GM23338 (cell line): ENCODE results near the gene FAM222A. TPM values are rescaled to one million over a fixed set of nuclear protein-coding genes. Genes with fewer than 3 reads are reported as not detected.

ENCODE experiments used
- ATAC-seq: fragments of 200-7000 bp; cut with Tn5 transposase; 3 replicates; pipeline ENCODE4 v1.9.1; 2020
- DNase-seq: peaks from one replicate; pipeline ENCODE4 v3.0.0-alpha.2; 2015; ENCODE audit warnings: low spot score
- H2AFZ ChIP-seq: fragments of 200-600 bp; sonication (generic); 2 replicates; pipeline ENCODE4 v1.8.0; 2016; ENCODE audit warnings: antibody characterized with exemption, mild to moderate bottlenecking, moderate library complexity
- H3F3A ChIP-seq: fragments of 200-600 bp; sonication (generic); replicated peaks from 2 replicates; pipeline ENCODE4 v1.8.0; 2017; ENCODE audit warnings: antibody characterized with exemption, mixed run types, low read depth
- H3K27ac ChIP-seq: fragments of 200-600 bp; sonication (generic); 2 replicates; pipeline ENCODE4 v1.6.1; 2016; ENCODE audit warnings: low read depth
- H3K27me3 ChIP-seq: fragments of 200-600 bp; sonication (generic); 2 replicates; pipeline ENCODE4 v1.8.0; 2016; ENCODE audit warnings: mild to moderate bottlenecking, mixed run types, moderate library complexity; ENCODE audit not compliant: insufficient read depth
- H3K36me3 ChIP-seq: fragments of 200-600 bp; sonication (generic); 2 replicates; pipeline ENCODE4 v1.8.0; 2016; ENCODE audit warnings: mild to moderate bottlenecking; ENCODE audit not compliant: insufficient read depth
- H3K4me1 ChIP-seq: fragments of 200-600 bp; sonication (generic); 2 replicates; pipeline ENCODE4 v1.8.0; 2016; ENCODE audit warnings: mild to moderate bottlenecking, moderate library complexity; ENCODE audit not compliant: insufficient read depth
- H3K4me2 ChIP-seq: fragments of 200-600 bp; sonication (generic); 2 replicates; pipeline ENCODE4 v1.7.1; 2017; ENCODE audit warnings: mixed run types
- H3K4me3 ChIP-seq: fragments of 200-600 bp; sonication (generic); 2 replicates; pipeline ENCODE4 v1.6.1; 2016; ENCODE audit warnings: mixed run types
- H3K79me2 ChIP-seq: fragments of 200-600 bp; sonication (generic); replicated peaks from 2 replicates; pipeline ENCODE4 v1.8.0; 2017; ENCODE audit warnings: mild to moderate bottlenecking; ENCODE audit not compliant: insufficient read depth
- H3K9me2 ChIP-seq: fragments of 200-600 bp; sonication (generic); 2 replicates; pipeline ENCODE4 v1.8.0; 2017; ENCODE audit not compliant: insufficient read depth
- H4K20me1 ChIP-seq: fragments of 200-600 bp; sonication (generic); replicated peaks from 2 replicates; pipeline ENCODE4 v1.8.0; 2017; ENCODE audit warnings: mild to moderate bottlenecking; ENCODE audit not compliant: insufficient read depth
- H3K27ac Mint-ChIP-seq: 2 replicates; pipeline ENCODE4 v1.8.0; 2020; ENCODE audit warnings: inconsistent platforms, mild to moderate bottlenecking, moderate library complexity, mixed read lengths
- H3K27me3 Mint-ChIP-seq: 3 replicates; pipeline ENCODE4 v1.8.0; 2022; ENCODE audit warnings: low read depth, mild to moderate bottlenecking, moderate library complexity, mixed read lengths, inconsistent platforms; ENCODE audit not compliant: insufficient read depth, poor library complexity
- H3K36me3 Mint-ChIP-seq: 3 replicates; pipeline ENCODE4 v1.8.0; 2021; ENCODE audit warnings: low read depth, mild to moderate bottlenecking, inconsistent platforms, moderate library complexity, mixed read lengths
- H3K4me1 Mint-ChIP-seq: 3 replicates; pipeline ENCODE4 v1.8.0; 2020; ENCODE audit warnings: mild to moderate bottlenecking, inconsistent platforms, mixed read lengths
- H3K4me3 Mint-ChIP-seq: 3 replicates; pipeline ENCODE4 v1.8.0; 2021; ENCODE audit warnings: moderate library complexity, mild to moderate bottlenecking, inconsistent platforms, mixed read lengths
- H3K9me3 Mint-ChIP-seq: 3 replicates; pipeline ENCODE4 v1.8.0; 2020; ENCODE audit warnings: moderate library complexity, mild to moderate bottlenecking, inconsistent platforms, mixed read lengths
- CREB1 ChIP-seq: fragments of 250-450 bp; sonication (Bioruptor Pico); IDR thresholded peaks from 2 replicates; pipeline ENCODE4 v1.5.0; 2020; ENCODE audit warnings: low read depth, mild to moderate bottlenecking, moderate library complexity
- CTCF ChIP-seq, 2 experiments: fragments of 200-600 bp in 1 of 2; sonication (generic) in 1 of 2; conservative IDR thresholded peaks; 2 replicates each; pipeline versions ENCODE4 v1.5.1 to v1.6.1; 2016 to 2017; ENCODE audit warnings: antibody characterized with exemption in 2 of 2, low read depth in 2 of 2, mild to moderate bottlenecking in 2 of 2, moderate library complexity in 1 of 2
- EZH2 ChIP-seq: fragments of 200-600 bp; sonication (generic); IDR thresholded peaks from one replicate; pipeline ENCODE4 v1.8.0; 2017; ENCODE audit warnings: antibody characterized with exemption, mild to moderate bottlenecking, low read depth; ENCODE audit not compliant: unreplicated experiment
- EZH2phosphoT487 ChIP-seq: fragments of 200-600 bp; sonication (generic); IDR thresholded peaks from one replicate; pipeline ENCODE4 v1.8.1; 2018; ENCODE audit warnings: antibody characterized with exemption; ENCODE audit not compliant: unreplicated experiment
- JUNB ChIP-seq: IDR thresholded peaks from one replicate; pipeline ENCODE4 v1.6.1; 2016; ENCODE audit warnings: antibody characterized with exemption; ENCODE audit not compliant: unreplicated experiment
- NANOG ChIP-seq: IDR thresholded peaks from 2 replicates; pipeline ENCODE4 v1.6.1; 2016; ENCODE audit warnings: antibody characterized with exemption, borderline replicate concordance
- POLR2AphosphoS5 ChIP-seq: IDR thresholded peaks from 2 replicates; pipeline ENCODE4 v1.6.1; 2016; ENCODE audit warnings: antibody characterized with exemption, low read depth
- STAT1 ChIP-seq: IDR thresholded peaks from one replicate; pipeline ENCODE4 v1.6.1; 2016; ENCODE audit warnings: antibody characterized with exemption; ENCODE audit not compliant: unreplicated experiment
- ZNF114 ChIP-seq: fragments of 250-450 bp; sonication (Bioruptor Pico); IDR thresholded peaks from 2 replicates; pipeline ENCODE4 v1.5.0; 2020; ENCODE audit warnings: mild to moderate bottlenecking, moderate library complexity
- ZNF331 ChIP-seq: fragments of 250-450 bp; sonication (Bioruptor Pico); IDR thresholded peaks from 2 replicates; pipeline ENCODE4 v1.5.0; 2020; ENCODE audit warnings: low read depth, mild to moderate bottlenecking, moderate library complexity
- ZNF462 ChIP-seq: fragments of 250-450 bp; sonication (Bioruptor Pico); IDR thresholded peaks from 2 replicates; pipeline ENCODE4 v1.5.0; 2020; ENCODE audit warnings: mild to moderate bottlenecking, moderate library complexity
- polyA plus RNA-seq: library from polyadenylated mRNA; unstranded; fragments of >200 nt; fragmentation: Nextera tagmentation; extraction: Ambion mirVana; gene quantifications from 2 replicates; pipeline ENCODE4 v1.2.1, GENCODE V29; 2016
- total RNA-seq: library from RNA; depleted of rRNA; stranded (reverse); fragments of >200 nt; shearing (Covaris generic); gene quantifications from 2 replicates; pipeline ENCODE4 v1.2.3, GENCODE V29; 2014
- TF ChIP-seq, protein P1 (sequence below): IDR thresholded peaks from 2 replicates; pipeline ENCODE4 v1.6.1; 2016; ENCODE audit warnings: antibody characterized with exemption
- TF ChIP-seq, protein P2 (sequence below): IDR thresholded peaks from one replicate; pipeline ENCODE4 v1.6.1; 2018; ENCODE audit warnings: antibody characterized with exemption; ENCODE audit not compliant: unreplicated experiment

The FAM222A gene
- total and polyA plus RNA-seq, 2 experiments from 2014 or later, result 0.78 to 2.1 TPM

- Histone ChIP-seq H3K79me2 (no peaks in the 10 kb centered on the region), H3K27me3 (no peaks in the 10 kb centered on the region), H3K27ac (no peak overlapping the region), H4K20me1 (peaks cover 6% of the 10 kb centered on the region), H3K9me2 (no peaks in the 10 kb centered on the region), H3K4me2 (no peak overlapping the region), H3K4me3 (no peak overlapping the region), H3K4me1 (peaks cover 7% of the 10 kb centered on the region; the same call in 1 of the 2 replicates), H3K36me3 (no peaks in the 10 kb centered on the region), H3F3A (no peaks in the 10 kb centered on the region), H2AFZ (no peak overlapping the region)
- H3K9me3 Mint-ChIP-seq, result no peaks in the 10 kb centered on the region
- TF ChIP-seq ZNF462 (no peak), CREB1 (CRISPR knock-in tag) (no peak), ZNF114 (CRISPR knock-in tag) (no peak), EZH2 (no peak), POLR2AphosphoS5 (no peak), NANOG (no peak), ZNF331 (CRISPR knock-in tag) (no peak), CTCF (conservative IDR thresholded peaks at IDR 0.05; ENCODE audit: low read depth in 2 of 2) (no peak), JUNB (no peak), STAT1 (no peak), EZH2phosphoT487 (no peak)
- TF ChIP-seq, protein P1, sequence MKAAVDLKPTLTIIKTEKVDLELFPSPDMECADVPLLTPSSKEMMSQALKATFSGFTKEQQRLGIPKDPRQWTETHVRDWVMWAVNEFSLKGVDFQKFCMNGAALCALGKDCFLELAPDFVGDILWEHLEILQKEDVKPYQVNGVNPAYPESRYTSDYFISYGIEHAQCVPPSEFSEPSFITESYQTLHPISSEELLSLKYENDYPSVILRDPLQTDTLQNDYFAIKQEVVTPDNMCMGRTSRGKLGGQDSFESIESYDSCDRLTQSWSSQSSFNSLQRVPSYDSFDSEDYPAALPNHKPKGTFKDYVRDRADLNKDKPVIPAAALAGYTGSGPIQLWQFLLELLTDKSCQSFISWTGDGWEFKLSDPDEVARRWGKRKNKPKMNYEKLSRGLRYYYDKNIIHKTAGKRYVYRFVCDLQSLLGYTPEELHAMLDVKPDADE, result no peak
- TF ChIP-seq, protein P2, sequence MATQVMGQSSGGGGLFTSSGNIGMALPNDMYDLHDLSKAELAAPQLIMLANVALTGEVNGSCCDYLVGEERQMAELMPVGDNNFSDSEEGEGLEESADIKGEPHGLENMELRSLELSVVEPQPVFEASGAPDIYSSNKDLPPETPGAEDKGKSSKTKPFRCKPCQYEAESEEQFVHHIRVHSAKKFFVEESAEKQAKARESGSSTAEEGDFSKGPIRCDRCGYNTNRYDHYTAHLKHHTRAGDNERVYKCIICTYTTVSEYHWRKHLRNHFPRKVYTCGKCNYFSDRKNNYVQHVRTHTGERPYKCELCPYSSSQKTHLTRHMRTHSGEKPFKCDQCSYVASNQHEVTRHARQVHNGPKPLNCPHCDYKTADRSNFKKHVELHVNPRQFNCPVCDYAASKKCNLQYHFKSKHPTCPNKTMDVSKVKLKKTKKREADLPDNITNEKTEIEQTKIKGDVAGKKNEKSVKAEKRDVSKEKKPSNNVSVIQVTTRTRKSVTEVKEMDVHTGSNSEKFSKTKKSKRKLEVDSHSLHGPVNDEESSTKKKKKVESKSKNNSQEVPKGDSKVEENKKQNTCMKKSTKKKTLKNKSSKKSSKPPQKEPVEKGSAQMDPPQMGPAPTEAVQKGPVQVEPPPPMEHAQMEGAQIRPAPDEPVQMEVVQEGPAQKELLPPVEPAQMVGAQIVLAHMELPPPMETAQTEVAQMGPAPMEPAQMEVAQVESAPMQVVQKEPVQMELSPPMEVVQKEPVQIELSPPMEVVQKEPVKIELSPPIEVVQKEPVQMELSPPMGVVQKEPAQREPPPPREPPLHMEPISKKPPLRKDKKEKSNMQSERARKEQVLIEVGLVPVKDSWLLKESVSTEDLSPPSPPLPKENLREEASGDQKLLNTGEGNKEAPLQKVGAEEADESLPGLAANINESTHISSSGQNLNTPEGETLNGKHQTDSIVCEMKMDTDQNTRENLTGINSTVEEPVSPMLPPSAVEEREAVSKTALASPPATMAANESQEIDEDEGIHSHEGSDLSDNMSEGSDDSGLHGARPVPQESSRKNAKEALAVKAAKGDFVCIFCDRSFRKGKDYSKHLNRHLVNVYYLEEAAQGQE, result no peak
- H3K4me1 Mint-ChIP-seq, result peaks cover 21% of the 10 kb centered on the region
- no peak for DNase-seq
- peaks cover 14% of the 10 kb centered on the region for H3K27me3 Mint-ChIP-seq
- ATAC-seq, result no peak
- H3K36me3 Mint-ChIP-seq, result no peaks in the 10 kb centered on the region
- no peak overlapping the region for H3K27ac Mint-ChIP-seq
- H3K4me3 Mint-ChIP-seq, result no peak overlapping the region
Measured at GRCh38 chr12:109731231-109731731, 17.7 kb downstream of the FAM222A start.
